Smooth muscle cell (in vitro differentiated cells): ENCODE measurements around the gene SPSB3. TPM values are rescaled to one million over a fixed set of nuclear protein-coding genes. Genes with fewer than 3 reads are reported as not detected.
A peak's percentile ranks its signal among the peaks of the same experiment; 100 is the strongest.

Source experiments
- DNase-seq: peaks from one replicate; lab custom pipeline; 2025; ENCODE audit not compliant: unreplicated experiment; lab: John Stamatoyannopoulos, UW
- H2AFZ ChIP-seq: fragments of 200-600 bp; sonication (generic); 2 replicates; pipeline ENCODE4 v1.6.0; 2016; ENCODE audit warnings: antibody characterized with exemption, low read depth, mild to moderate bottlenecking
- H3F3A ChIP-seq: fragments of 200-600 bp; sonication (generic); 2 replicates; pipeline ENCODE4 v1.6.0; 2017; ENCODE audit warnings: antibody characterized with exemption, low read depth
- H3K27ac ChIP-seq: fragments of 200-600 bp; sonication (generic); 2 replicates; pipeline ENCODE4 v1.5.1; 2016; ENCODE audit warnings: low read depth, mild to moderate bottlenecking
- H3K27me3 ChIP-seq: fragments of 200-600 bp; sonication (generic); 2 replicates; pipeline ENCODE4 v1.6.1; 2016; ENCODE audit warnings: low read depth, mild to moderate bottlenecking
- H3K36me3 ChIP-seq: fragments of 200-600 bp; sonication (generic); 2 replicates; pipeline ENCODE4 v1.5.1; 2016; ENCODE audit warnings: low read depth
- H3K4me1 ChIP-seq: fragments of 200-600 bp; sonication (generic); 2 replicates; pipeline ENCODE4 v1.5.1; 2016; ENCODE audit warnings: low read depth
- H3K4me2 ChIP-seq: fragments of 200-600 bp; sonication (generic); 2 replicates; pipeline ENCODE4 v1.6.0; 2016; ENCODE audit warnings: mild to moderate bottlenecking
- H3K4me3 ChIP-seq: fragments of 200-600 bp; sonication (generic); 2 replicates; pipeline ENCODE4 v1.5.1; 2016; ENCODE audit warnings: mild to moderate bottlenecking
- H3K79me2 ChIP-seq: fragments of 200-600 bp; sonication (generic); 2 replicates; pipeline ENCODE4 v1.6.0; 2016; ENCODE audit warnings: low read depth, mild to moderate bottlenecking
- H3K9ac ChIP-seq: fragments of 200-600 bp; sonication (generic); 2 replicates; pipeline ENCODE4 v1.6.0; 2016; ENCODE audit warnings: low read depth
- H3K9me3 ChIP-seq: fragments of 200-600 bp; sonication (generic); replicated peaks from 2 replicates; pipeline ENCODE4 v1.5.1; 2016; ENCODE audit warnings: low read depth
- H4K20me1 ChIP-seq: fragments of 200-600 bp; sonication (generic); 2 replicates; pipeline ENCODE4 v1.6.0; 2016; ENCODE audit warnings: low read depth
- WGBS: methylation state at CpG from one replicate; pipeline ENCODE4 v1.1.7; 2016; ENCODE audit warnings: low lambda C conversion rate; 5-methylcytosine and 5-hydroxymethylcytosine counted together
- polyA plus RNA-seq: library from polyadenylated mRNA; unstranded; fragments of >200 nt; fragmentation: Nextera tagmentation; extraction: Ambion mirVana; gene quantifications from 2 replicates; pipeline ENCODE4 v1.2.1, GENCODE V29; 2016
- total RNA-seq: library from RNA; depleted of rRNA; stranded (reverse); fragments of >200 nt; gene quantifications from 2 replicates; pipeline ENCODE4 v1.2.3, GENCODE V29; 2014
- TF ChIP-seq, protein P1 (sequence below): fragments of 200-600 bp; sonication (generic); IDR thresholded peaks from 2 replicates; pipeline ENCODE4 v1.5.1; 2017; ENCODE audit warnings: borderline replicate concordance, mild to moderate bottlenecking, antibody characterized with exemption; ENCODE audit not compliant: insufficient read depth, poor library complexity, severe bottlenecking

The SPSB3 gene
- total and polyA plus RNA-seq, 2 experiments from 2014 or later: 25.1 to 49.8 TPM

GRCh38 chr16:1745900-1746692 is 36.3 kb downstream of the SPSB3 start:
- DNase-seq: no peak
- Histone ChIP-seq H3F3A (peaks cover 6% of the 10 kb centered on the region), H3K9me3 (no peaks in the 10 kb centered on the region), H3K9ac (peak overlapping the region; percentile 87), H3K27me3 (no peaks in the 10 kb centered on the region), H3K27ac (peak overlapping the region; percentile 94), H3K4me3 (no peak overlapping the region), H4K20me1 (peaks cover 6% of the 10 kb centered on the region), H3K36me3 (no peaks in the 10 kb centered on the region), H2AFZ (no peak overlapping the region), H3K79me2 (no peaks in the 10 kb centered on the region), H3K4me2 (peak overlapping the region; percentile 75), H3K4me1 (no peaks in the 10 kb centered on the region)
- 64% methylated on average over 29 of the region's 29 CpGs for WGBS
- TF ChIP-seq, protein P1, sequence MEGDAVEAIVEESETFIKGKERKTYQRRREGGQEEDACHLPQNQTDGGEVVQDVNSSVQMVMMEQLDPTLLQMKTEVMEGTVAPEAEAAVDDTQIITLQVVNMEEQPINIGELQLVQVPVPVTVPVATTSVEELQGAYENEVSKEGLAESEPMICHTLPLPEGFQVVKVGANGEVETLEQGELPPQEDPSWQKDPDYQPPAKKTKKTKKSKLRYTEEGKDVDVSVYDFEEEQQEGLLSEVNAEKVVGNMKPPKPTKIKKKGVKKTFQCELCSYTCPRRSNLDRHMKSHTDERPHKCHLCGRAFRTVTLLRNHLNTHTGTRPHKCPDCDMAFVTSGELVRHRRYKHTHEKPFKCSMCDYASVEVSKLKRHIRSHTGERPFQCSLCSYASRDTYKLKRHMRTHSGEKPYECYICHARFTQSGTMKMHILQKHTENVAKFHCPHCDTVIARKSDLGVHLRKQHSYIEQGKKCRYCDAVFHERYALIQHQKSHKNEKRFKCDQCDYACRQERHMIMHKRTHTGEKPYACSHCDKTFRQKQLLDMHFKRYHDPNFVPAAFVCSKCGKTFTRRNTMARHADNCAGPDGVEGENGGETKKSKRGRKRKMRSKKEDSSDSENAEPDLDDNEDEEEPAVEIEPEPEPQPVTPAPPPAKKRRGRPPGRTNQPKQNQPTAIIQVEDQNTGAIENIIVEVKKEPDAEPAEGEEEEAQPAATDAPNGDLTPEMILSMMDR: no peak

DNA sequence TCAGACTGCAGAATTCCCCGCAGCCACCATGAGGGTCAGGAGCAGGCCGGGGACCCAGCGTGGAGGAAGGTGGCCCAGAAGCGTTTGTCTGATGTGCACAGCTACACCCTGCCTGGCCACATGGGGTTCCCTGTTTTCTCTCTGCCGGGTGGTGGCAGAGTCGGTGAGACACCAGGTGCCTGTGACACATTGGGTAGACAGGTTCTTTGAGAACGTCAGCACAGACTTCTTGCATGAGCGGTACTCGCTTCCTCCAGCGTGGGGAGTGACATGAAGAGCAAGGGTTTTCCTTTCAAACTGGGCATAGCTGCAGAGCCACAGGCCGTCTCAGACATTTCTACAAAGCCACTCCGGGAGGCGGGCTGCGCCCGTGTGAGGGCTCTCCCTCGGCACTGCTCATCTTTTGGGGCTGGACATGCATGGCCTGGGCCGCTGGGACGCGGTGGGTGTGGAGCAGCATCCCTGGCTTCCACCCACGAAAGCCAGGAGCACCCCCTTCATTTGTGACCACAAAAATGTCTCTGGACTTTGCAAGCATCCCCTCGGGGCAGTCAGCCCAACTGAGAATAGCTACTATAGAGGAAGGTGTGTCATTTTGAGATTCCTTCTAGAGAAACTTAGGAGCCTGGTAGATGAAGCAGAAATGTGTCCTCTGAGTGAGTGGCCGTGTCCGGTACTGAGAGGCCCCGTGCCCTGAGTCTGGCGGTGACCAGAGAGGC is 37.0 kb downstream of the SPSB3 start:
- no peaks in the 10 kb centered on the region for H3K9me3 ChIP-seq
- H3K36me3 ChIP-seq: no peaks in the 10 kb centered on the region
- peak overlapping the region; percentile 87 for H3K9ac ChIP-seq
- no peaks in the 10 kb centered on the region for H3K27me3 ChIP-seq
- H3F3A ChIP-seq: peaks cover 6% of the 10 kb centered on the region
- H2AFZ ChIP-seq: no peak overlapping the region
- no peak overlapping the region for H3K4me3 ChIP-seq
- no peaks in the 10 kb centered on the region for H3K4me1 ChIP-seq
- H3K4me2 ChIP-seq: peak overlapping the region; percentile 75
- WGBS: 60% methylated on average over 25 of the region's 25 CpGs
- TF ChIP-seq, protein P1: no peak
- peak overlapping the region; percentile 94 for H3K27ac ChIP-seq
- no peak for DNase-seq
- H4K20me1 ChIP-seq: peaks cover 6% of the 10 kb centered on the region
- H3K79me2 ChIP-seq: no peaks in the 10 kb centered on the region

GRCh38 chr16:1744338-1744840 is 38.0 kb downstream of the SPSB3 start:
- Histone ChIP-seq H4K20me1 (peaks cover under 1% of the 10 kb centered on the region), H3K9ac (no peak overlapping the region), H3K27ac (peak overlapping the region; percentile 94), H3K4me1 (no peaks in the 10 kb centered on the region), H3K4me2 (no peak overlapping the region), H3K27me3 (no peaks in the 10 kb centered on the region), H2AFZ (no peak overlapping the region), H3K9me3 (no peaks in the 10 kb centered on the region), H3K4me3 (no peak overlapping the region), H3K36me3 (no peaks in the 10 kb centered on the region), H3F3A (peaks cover 6% of the 10 kb centered on the region), H3K79me2 (no peaks in the 10 kb centered on the region)
- TF ChIP-seq, protein P1: no peak
- WGBS: 96% methylated on average over 24 of the region's 24 CpGs
- no peak for DNase-seq
